ENCODE results near the gene SPATA33.

The SPATA33 gene

DNA sequence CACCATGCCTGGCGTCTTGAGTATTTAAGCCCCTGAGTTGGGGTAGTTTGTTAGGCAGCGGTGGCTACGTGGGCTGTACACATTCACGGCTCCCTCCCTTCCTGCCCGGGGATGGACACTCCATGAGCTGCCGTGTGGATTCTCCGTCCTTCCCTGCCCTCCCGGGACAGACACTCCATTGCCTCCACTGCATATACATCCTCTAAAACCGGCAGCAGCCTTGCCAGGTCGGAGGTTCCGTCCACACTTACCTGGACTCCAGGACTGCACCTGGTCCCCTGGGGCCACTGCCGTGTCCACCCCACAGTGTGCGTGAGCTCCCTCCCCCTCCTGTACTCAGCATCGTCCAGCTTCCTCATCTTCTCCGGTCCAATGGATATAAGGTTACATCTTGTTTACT, 47.4 kb downstream of the SPATA33 start:
- TF ChIP-seq, protein P1, sequence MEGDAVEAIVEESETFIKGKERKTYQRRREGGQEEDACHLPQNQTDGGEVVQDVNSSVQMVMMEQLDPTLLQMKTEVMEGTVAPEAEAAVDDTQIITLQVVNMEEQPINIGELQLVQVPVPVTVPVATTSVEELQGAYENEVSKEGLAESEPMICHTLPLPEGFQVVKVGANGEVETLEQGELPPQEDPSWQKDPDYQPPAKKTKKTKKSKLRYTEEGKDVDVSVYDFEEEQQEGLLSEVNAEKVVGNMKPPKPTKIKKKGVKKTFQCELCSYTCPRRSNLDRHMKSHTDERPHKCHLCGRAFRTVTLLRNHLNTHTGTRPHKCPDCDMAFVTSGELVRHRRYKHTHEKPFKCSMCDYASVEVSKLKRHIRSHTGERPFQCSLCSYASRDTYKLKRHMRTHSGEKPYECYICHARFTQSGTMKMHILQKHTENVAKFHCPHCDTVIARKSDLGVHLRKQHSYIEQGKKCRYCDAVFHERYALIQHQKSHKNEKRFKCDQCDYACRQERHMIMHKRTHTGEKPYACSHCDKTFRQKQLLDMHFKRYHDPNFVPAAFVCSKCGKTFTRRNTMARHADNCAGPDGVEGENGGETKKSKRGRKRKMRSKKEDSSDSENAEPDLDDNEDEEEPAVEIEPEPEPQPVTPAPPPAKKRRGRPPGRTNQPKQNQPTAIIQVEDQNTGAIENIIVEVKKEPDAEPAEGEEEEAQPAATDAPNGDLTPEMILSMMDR (IDR thresholded peaks at IDR 0.05; ENCODE audit: low read depth, low read length) = no peak
- TF ChIP-seq EZH2phosphoT487 (IDR thresholded peaks at IDR 0.05; ENCODE audit: low read depth) = no peak
- H3K4me1 ChIP-seq (ENCODE audit: low read length) = peaks cover 14% of the 10 kb centered on the region
- H3K4me3 ChIP-seq (ENCODE audit: low read length) = no peak overlapping the region
- H3K27ac ChIP-seq (ENCODE audit: low read length) = no peak overlapping the region
- H3K9ac ChIP-seq (ENCODE audit: low read length) = no peak overlapping the region
- no peak overlapping the region for H3K4me2 ChIP-seq (ENCODE audit: low read length)
- H2AFZ ChIP-seq (ENCODE audit: low read depth, low read length) = no peak overlapping the region
- H3K27me3 ChIP-seq (ENCODE audit: low read depth, low read length) = no peaks in the 10 kb centered on the region
- H3K79me2 ChIP-seq (ENCODE audit: low read length) = no peaks in the 10 kb centered on the region
- H3K36me3 ChIP-seq (replicated peaks; ENCODE audit: low read depth, low read length) = no peaks in the 10 kb centered on the region
- no peaks in the 10 kb centered on the region for H4K20me1 ChIP-seq (ENCODE audit: insufficient read depth, low read length)
- no peaks in the 10 kb centered on the region for H3K9me3 ChIP-seq (ENCODE audit: insufficient read depth, low read length)

DNA sequence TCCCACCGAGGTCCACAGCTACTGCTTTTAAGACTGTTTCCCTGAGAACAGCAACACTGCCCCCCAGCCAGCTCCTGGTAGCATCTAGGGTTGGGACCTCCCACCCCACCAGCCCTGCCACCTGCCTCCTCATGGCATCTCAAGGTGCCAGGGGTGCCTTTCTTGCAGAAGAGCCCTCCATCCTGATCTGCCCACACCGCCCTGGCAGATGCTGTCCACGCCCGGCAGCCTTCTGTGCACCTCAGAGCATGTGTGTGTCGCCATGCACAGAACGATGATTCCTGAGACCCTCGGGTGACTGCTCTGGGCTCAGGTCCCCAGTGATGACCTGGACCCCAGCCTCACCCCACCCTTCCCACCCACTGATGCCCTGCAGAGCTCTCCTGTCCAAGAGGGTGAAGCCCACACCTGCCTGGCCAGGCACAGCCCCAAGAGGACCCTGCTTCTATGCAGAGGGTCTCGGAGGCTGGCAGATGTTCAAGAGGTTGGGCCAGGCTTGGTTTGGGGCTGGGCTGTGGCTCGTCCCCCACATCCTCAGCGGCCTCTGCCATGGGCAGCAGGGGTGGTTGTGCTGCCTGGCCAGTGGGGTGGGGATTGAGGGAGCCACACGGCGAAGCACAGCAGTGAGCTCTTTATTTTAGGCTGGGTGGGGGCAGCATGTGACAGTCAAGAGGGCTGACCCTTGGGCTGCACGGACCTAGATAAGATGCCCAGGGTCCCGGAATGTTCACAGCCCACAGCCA, 49.1 kb downstream of the SPATA33 start:
- Histone ChIP-seq H4K20me1 (ENCODE audit: insufficient read depth, low read length) (no peaks in the 10 kb centered on the region), H3K27me3 (ENCODE audit: low read depth, low read length) (no peaks in the 10 kb centered on the region), H3K4me3 (ENCODE audit: low read length) (peak overlapping the region; percentile 77), H3K4me1 (ENCODE audit: low read length) (peaks cover 8% of the 10 kb centered on the region), H3K9me3 (ENCODE audit: insufficient read depth, low read length) (no peaks in the 10 kb centered on the region), H3K4me2 (ENCODE audit: low read length) (peak overlapping the region; percentile 80), H3K36me3 (replicated peaks; ENCODE audit: low read depth, low read length) (no peaks in the 10 kb centered on the region), H3K27ac (ENCODE audit: low read length) (no peak overlapping the region), H3K9ac (ENCODE audit: low read length) (peak overlapping the region; percentile 51), H2AFZ (ENCODE audit: low read depth, low read length) (peak overlapping the region; percentile 9; the same call in 1 of the 2 replicates), H3K79me2 (ENCODE audit: low read length) (no peaks in the 10 kb centered on the region)
- no peak for TF ChIP-seq EZH2phosphoT487 (IDR thresholded peaks at IDR 0.05; ENCODE audit: low read depth)
- TF ChIP-seq, protein P1 (IDR thresholded peaks at IDR 0.05; ENCODE audit: low read depth, low read length) = no peak

DNA sequence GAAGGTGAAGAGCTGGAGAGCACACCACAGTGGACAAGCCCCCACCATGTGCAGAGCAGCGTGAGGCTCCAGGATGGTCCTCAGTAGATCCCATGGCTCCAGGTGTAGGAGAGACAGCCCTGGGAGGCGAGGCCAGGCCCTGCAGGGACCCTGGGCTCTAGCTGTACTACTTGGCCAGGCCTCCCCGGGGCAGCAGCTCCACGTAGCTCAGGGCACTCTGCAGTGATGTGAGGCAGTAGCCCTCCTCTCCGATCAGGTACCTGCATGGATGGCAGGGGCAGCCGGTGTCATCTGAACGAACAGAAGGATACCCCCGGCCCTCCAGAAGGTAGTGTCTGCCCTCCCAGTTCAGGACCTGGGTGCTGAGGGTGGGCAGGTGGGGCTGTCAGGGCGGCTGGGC, 50.1 kb downstream of the SPATA33 start:
- Histone ChIP-seq H2AFZ (ENCODE audit: low read depth, low read length) (no peak overlapping the region), H3K79me2 (ENCODE audit: low read length) (peaks cover 6% of the 10 kb centered on the region), H3K27me3 (ENCODE audit: low read depth, low read length) (no peaks in the 10 kb centered on the region), H3K4me3 (ENCODE audit: low read length) (no peak overlapping the region), H3K4me1 (ENCODE audit: low read length) (peaks cover 5% of the 10 kb centered on the region; the same call in 1 of the 2 replicates), H3K4me2 (ENCODE audit: low read length) (no peak overlapping the region), H3K9ac (ENCODE audit: low read length) (no peak overlapping the region), H4K20me1 (ENCODE audit: insufficient read depth, low read length) (no peaks in the 10 kb centered on the region), H3K9me3 (ENCODE audit: insufficient read depth, low read length) (no peaks in the 10 kb centered on the region), H3K36me3 (replicated peaks; ENCODE audit: low read depth, low read length) (no peaks in the 10 kb centered on the region), H3K27ac (ENCODE audit: low read length) (no peak overlapping the region)
- TF ChIP-seq, protein P1 (IDR thresholded peaks at IDR 0.05; ENCODE audit: low read depth, low read length) = no peak
- no peak for TF ChIP-seq EZH2phosphoT487 (IDR thresholded peaks at IDR 0.05; ENCODE audit: low read depth)

DNA sequence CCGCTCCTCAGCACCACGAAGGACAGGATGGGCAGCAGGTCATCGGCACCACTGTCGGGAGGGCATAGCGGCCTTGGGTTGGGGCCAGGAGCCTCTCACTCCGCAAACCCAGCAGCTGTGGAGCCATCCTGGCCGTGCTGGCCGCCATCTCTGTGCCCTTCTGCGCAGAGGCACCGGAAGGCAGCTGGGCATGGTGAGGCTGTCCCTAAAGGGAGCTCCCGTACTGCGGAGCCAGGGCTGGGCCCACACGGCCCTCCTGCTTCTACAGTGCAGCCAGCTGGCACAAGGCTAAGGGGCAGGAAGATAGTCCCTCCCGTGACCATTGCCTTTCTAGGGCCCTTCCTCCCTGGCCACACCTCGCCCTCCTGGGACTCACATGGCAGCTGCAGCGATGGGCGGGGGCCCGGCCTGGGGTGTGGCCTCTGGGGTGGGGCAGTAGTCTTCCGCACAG, 50.9 kb downstream of the SPATA33 start:
- Histone ChIP-seq H3K9ac (ENCODE audit: low read length) (no peak overlapping the region), H2AFZ (ENCODE audit: low read depth, low read length) (no peak overlapping the region), H3K36me3 (replicated peaks; ENCODE audit: low read depth, low read length) (no peaks in the 10 kb centered on the region), H4K20me1 (ENCODE audit: insufficient read depth, low read length) (no peaks in the 10 kb centered on the region), H3K4me1 (ENCODE audit: low read length) (peaks cover 7% of the 10 kb centered on the region; the same call in 1 of the 2 replicates), H3K27me3 (ENCODE audit: low read depth, low read length) (no peaks in the 10 kb centered on the region), H3K4me3 (ENCODE audit: low read length) (no peak overlapping the region), H3K79me2 (ENCODE audit: low read length) (peaks cover 13% of the 10 kb centered on the region), H3K4me2 (ENCODE audit: low read length) (no peak overlapping the region), H3K9me3 (ENCODE audit: insufficient read depth, low read length) (no peaks in the 10 kb centered on the region), H3K27ac (ENCODE audit: low read length) (no peak overlapping the region)
- TF ChIP-seq EZH2phosphoT487 (IDR thresholded peaks at IDR 0.05; ENCODE audit: low read depth) = no peak
- TF ChIP-seq, protein P1 (IDR thresholded peaks at IDR 0.05; ENCODE audit: low read depth, low read length) = no peak

Measured in OCI-LY3 (cell line).